COLO668 (cell line): ENCODE data around the gene RNF113B.
A peak's percentile ranks its signal among the peaks of the same experiment; 100 is the strongest.

Experiments used
- DNase-seq: peaks from one replicate; lab custom pipeline; 2025; ENCODE audit not compliant: unreplicated experiment; lab: John Stamatoyannopoulos, UW

RNF113B gene

GRCh38 chr13:98175043-98175442 is 2.0 kb downstream of the RNF113B start:
- no peak for DNase-seq

- no peak for DNase-seq
These were observed 2.8 kb downstream of the RNF113B start for GRCh38 chr13:98174307-98174706.

- DNase-seq = no peak
These were observed 3.5 kb downstream of the RNF113B start for GRCh38 chr13:98173431-98174152.

- no peak for DNase-seq
These were observed 4.3 kb downstream of the RNF113B start for GRCh38 chr13:98172590-98173422.

GRCh38 chr13:98171900-98172589 is 5.0 kb downstream of the RNF113B start:
- DNase-seq = no peak

- no peak for DNase-seq
These were observed 7.7 kb downstream of the RNF113B start for GRCh38 chr13:98169331-98169730.

- no peak for DNase-seq
These were observed 14.1 kb downstream of the RNF113B start for GRCh38 chr13:98162935-98163334.

GRCh38 chr13:98158172-98158899 is 18.7 kb downstream of the RNF113B start:
- DNase-seq = no peak

- no peak for DNase-seq
These were observed 19.5 kb downstream of the RNF113B start for GRCh38 chr13:98157609-98158008.

- no peak for DNase-seq
These were observed 19.9 kb downstream of the RNF113B start for GRCh38 chr13:98157188-98157587.

- no peak for DNase-seq
These were observed 20.8 kb downstream of the RNF113B start for GRCh38 chr13:98156259-98156658.

GRCh38 chr13:98155475-98156109 is 21.5 kb downstream of the RNF113B start:
- DNase-seq = no peak

GRCh38 chr13:98150832-98151479 is 26.1 kb downstream of the RNF113B start:
- no peak for DNase-seq

- no peak for DNase-seq
These were observed 29.5 kb downstream of the RNF113B start for GRCh38 chr13:98147521-98147920.

GRCh38 chr13:98144801-98145350 is 32.2 kb downstream of the RNF113B start:
- DNase-seq = peak; percentile 66

- DNase-seq = peak; percentile 44
These were observed 32.9 kb downstream of the RNF113B start for GRCh38 chr13:98144027-98144741.

- peak; percentile 75 for DNase-seq
These were observed 33.5 kb downstream of the RNF113B start for GRCh38 chr13:98143601-98144026.

GRCh38 chr13:98143157-98143553 is 33.9 kb downstream of the RNF113B start:
- DNase-seq = peak; percentile 96
